T-cell (primary cell): Measurements from ENCODE around the gene RAP1GAP. TPM values are rescaled to one million over a fixed set of nuclear protein-coding genes. Genes with fewer than 3 reads are reported as not detected.

Experiments
- ATAC-seq, 4 experiments: fragments of 200-7000 bp in 3 of 4; fragments of 150-1000 bp in 1 of 4; cut with Tn5 transposase; replicated peaks in 1 of 4; 1 replicate in 3 of 4; 2 replicates in 1 of 4; pipeline ENCODE4 v1.10.0; 2021; ENCODE audit warnings: moderate library complexity in 3 of 4, mild to moderate bottlenecking in 2 of 4, moderate number of reproducible peaks in 1 of 4
- CTCF ChIA-PET, 2 donors: fragments of 300-600 bp; sonication (Branson Sonifier 250); formaldehyde crosslinking; loops; one replicate each; lab custom pipeline; 2022; ENCODE audit warnings: antibody characterized with exemption in 2 of 2; lab: Charles Lee
- POLR2A ChIA-PET, 2 donors: fragments of 300-600 bp; sonication (Branson Sonifier 250); formaldehyde crosslinking; loops; one replicate each; lab custom pipeline; 2022; ENCODE audit warnings: antibody characterized with exemption in 2 of 2; lab: Charles Lee
- DNase-seq, 35 experiments: peaks; one replicate each; pipeline versions ENCODE4 v3.0.0 to v3.0.0-alpha.2; 2013 to 2023
- H3K27ac ChIP-seq: one replicate; pipeline ENCODE4 v1.5.1; 2013; ENCODE audit warnings: low read length
- H3K27me3 ChIP-seq, 2 experiments: replicated peaks in 1 of 2; 1 replicate in 1 of 2; 2 replicates in 1 of 2; pipeline versions ENCODE4 v1.6.1 to v1.7.0; 2013; ENCODE audit warnings: low read length in 1 of 2, mixed read lengths in 1 of 2; ENCODE audit not compliant: control insufficient read depth in 2 of 2, insufficient read depth in 2 of 2; ENCODE audit errors: extremely low read depth in 1 of 2
- H3K36me3 ChIP-seq, 2 donors: 1 replicate in 1 of 2; 2 replicates in 1 of 2; pipeline versions ENCODE4 v1.6.1 to v1.7.0; 2013; ENCODE audit warnings: low read length in 1 of 2; ENCODE audit not compliant: control insufficient read depth in 2 of 2, insufficient read depth in 1 of 2; ENCODE audit errors: extremely low read depth in 1 of 2
- H3K4me1 ChIP-seq, 2 experiments: 1 replicate in 1 of 2; 2 replicates in 1 of 2; pipeline versions ENCODE4 v1.6.1 to v1.7.0; 2013; ENCODE audit warnings: low read length in 2 of 2, mixed read lengths in 1 of 2; ENCODE audit not compliant: insufficient read depth in 2 of 2, control insufficient read depth in 1 of 2; ENCODE audit errors: extremely low read depth in 1 of 2
- H3K4me3 ChIP-seq, 2 donors: 1 replicate in 1 of 2; 2 replicates in 1 of 2; pipeline versions ENCODE4 v1.5.1 to v1.7.0; 2013; ENCODE audit warnings: mild to moderate bottlenecking in 2 of 2, low read length in 1 of 2, moderate library complexity in 1 of 2; ENCODE audit not compliant: control insufficient read depth in 1 of 2; ENCODE audit errors: extremely low read depth in 1 of 2
- H3K9me3 ChIP-seq: 2 replicates; pipeline ENCODE4 v1.7.0; 2013
- H3K27ac Mint-ChIP-seq, 2 donors: one replicate each; pipeline ENCODE4 v1.8.0; 2020 to 2021; ENCODE audit warnings: mild to moderate bottlenecking in 2 of 2, mixed read lengths in 2 of 2
- H3K27me3 Mint-ChIP-seq, 2 donors: one replicate each; pipeline ENCODE4 v1.8.0; 2021 to 2022; ENCODE audit warnings: mixed read lengths in 2 of 2
- H3K36me3 Mint-ChIP-seq: one replicate; pipeline ENCODE4 v1.8.0; 2021; ENCODE audit warnings: mixed read lengths
- H3K4me1 Mint-ChIP-seq, 3 donors: one replicate each; pipeline ENCODE4 v1.8.0; 2020 to 2022; ENCODE audit warnings: mixed read lengths in 3 of 3, mild to moderate bottlenecking in 1 of 3
- H3K4me3 Mint-ChIP-seq, 3 donors: one replicate each; pipeline ENCODE4 v1.8.0; 2020 to 2022; ENCODE audit warnings: mild to moderate bottlenecking in 3 of 3, mixed read lengths in 3 of 3, moderate library complexity in 3 of 3
- H3K9me3 Mint-ChIP-seq, 3 donors: one replicate each; pipeline ENCODE4 v1.8.0; 2020 to 2022; ENCODE audit warnings: mixed read lengths in 3 of 3
- WGBS: methylation state at CpG from one replicate; pipeline ENCODE4 v1.1.5; 2013; ENCODE audit warnings: missing lambda C conversion rate; ENCODE audit not compliant: insufficient coverage; 5-methylcytosine and 5-hydroxymethylcytosine counted together
- total RNA-seq, 35 experiments: library from RNA in 6 of 35; stranded (reverse) in 6 of 35; fragments of 120-200 nt in 1 of 35; gene quantifications; one replicate each; pipeline versions ENCODE4 v1.2.1 to v1.2.4 and lab custom pipeline; 2013 to 2026

Gene RAP1GAP
- total RNA-seq, 5 donors from 2014 or later (not counting 1 experiment from before 2014, with no cell fraction given): 0.18 to 1.0 (median 0.35) TPM

DNA sequence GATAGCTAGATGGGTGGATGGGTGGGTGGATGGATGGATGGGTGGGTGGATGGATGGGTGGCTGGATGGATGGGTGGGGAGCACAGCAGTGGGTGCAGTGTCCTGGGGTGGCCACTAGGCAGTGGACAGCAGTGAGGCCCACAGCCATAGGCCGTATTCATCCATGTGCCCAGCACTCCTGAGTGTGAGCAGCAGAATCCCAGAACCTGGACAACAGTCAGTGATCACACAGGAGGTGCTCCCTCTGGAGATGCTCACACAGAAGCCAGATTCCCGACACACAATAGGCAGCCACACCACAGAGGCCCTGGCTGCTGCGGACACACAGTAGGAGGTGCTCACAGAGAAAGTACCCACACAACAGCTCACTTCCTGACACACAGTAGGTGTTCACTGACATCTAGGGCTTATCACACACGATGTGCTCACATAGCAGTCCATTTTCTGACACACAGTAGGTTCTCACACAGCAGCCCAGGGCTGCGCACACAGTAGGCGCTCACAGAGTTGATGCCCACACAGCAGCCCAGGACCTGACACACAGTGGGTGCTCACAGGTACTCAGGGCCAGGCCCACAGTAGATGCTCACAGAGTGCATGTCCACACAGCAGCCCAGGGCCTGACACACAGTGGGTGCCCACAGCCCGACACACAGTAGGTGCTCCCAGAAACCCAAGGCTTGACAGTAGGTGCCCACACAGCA is 64.0 kb downstream of the RAP1GAP start:
- Histone ChIP-seq H3K36me3 (no peaks in the 10 kb centered on the region), H3K27ac (no peak overlapping the region), H3K4me1 (peaks cover 0 to 9% of the 10 kb centered on the region in 2 experiments), H3K4me3 (no peak overlapping the region), H3K27me3 (peaks cover 2 to 31% of the 10 kb centered on the region in 2 experiments), H3K9me3 (no peaks in the 10 kb centered on the region)
- no peak overlapping the region for H3K4me3 Mint-ChIP-seq
- H3K9me3 Mint-ChIP-seq: no peaks in the 10 kb centered on the region
- WGBS: 89% methylated on average over 7 of the region's 7 CpGs
- DNase-seq (no peak), ATAC-seq (no peak)
- peaks cover 20 to 22% of the 10 kb centered on the region in 2 donors for H3K27me3 Mint-ChIP-seq
- no peaks in the 10 kb centered on the region for H3K36me3 Mint-ChIP-seq
- ChIA-PET CTCF (no interaction called here), POLR2A (no interaction called here)
- peaks cover 9 to 12% (median 12%) of the 10 kb centered on the region in 3 donors for H3K4me1 Mint-ChIP-seq
- no peak overlapping the region for H3K27ac Mint-ChIP-seq

DNA sequence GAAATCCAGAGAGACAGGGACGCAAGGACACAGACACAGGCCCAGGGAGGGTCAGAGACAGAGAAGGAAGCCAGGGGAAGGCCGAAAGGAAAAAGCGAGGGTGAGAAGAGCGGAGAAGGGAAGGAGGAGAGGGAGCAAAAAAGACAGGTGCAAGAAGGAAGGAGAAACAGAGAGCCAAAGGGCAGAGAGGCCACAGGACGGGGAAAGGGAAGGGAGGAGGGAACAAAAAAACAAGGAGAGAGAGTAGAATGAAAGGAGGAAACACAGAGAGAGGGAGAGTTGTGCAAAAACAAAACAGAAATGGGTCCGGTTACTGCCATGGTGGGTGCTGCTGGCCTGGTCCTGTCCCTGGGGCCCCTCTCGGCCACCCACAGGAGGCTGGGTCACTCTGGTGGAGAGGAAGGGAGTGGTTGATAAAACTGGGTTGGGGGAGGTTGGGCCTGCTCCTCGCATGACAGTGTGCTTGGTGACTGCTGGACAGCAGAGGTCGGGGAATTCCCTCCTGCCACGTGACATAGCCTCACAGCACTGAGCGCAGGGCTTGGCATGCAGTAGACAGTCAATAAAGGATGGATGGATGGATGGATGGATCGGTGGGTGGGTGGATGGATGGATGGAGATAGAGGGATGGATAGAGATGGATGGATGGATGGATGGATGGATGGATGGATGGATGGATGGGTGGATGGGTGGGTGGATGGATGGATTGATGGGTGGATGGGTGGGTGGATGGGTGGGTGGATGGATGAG is 64.8 kb downstream of the RAP1GAP start:
- Mint-ChIP-seq H3K27ac (no peak overlapping the region), H3K4me3 (no peak overlapping the region), H3K36me3 (no peaks in the 10 kb centered on the region), H3K27me3 (peaks cover 23 to 29% of the 10 kb centered on the region in 2 donors), H3K9me3 (no peaks in the 10 kb centered on the region), H3K4me1 (peaks cover 9 to 12% (median 12%) of the 10 kb centered on the region in 3 donors)
- ChIA-PET CTCF (no interaction called here), POLR2A (no interaction called here)
- Histone ChIP-seq H3K36me3 (no peaks in the 10 kb centered on the region), H3K4me3 (no peak overlapping the region), H3K4me1 (peaks cover 0 to 9% of the 10 kb centered on the region in 2 experiments), H3K27ac (no peak overlapping the region), H3K9me3 (no peaks in the 10 kb centered on the region), H3K27me3 (peaks cover 2 to 35% of the 10 kb centered on the region in 2 experiments)
- DNase-seq (no peak), ATAC-seq (no peak)
- 81% methylated on average over 12 of the region's 12 CpGs for WGBS

DNA sequence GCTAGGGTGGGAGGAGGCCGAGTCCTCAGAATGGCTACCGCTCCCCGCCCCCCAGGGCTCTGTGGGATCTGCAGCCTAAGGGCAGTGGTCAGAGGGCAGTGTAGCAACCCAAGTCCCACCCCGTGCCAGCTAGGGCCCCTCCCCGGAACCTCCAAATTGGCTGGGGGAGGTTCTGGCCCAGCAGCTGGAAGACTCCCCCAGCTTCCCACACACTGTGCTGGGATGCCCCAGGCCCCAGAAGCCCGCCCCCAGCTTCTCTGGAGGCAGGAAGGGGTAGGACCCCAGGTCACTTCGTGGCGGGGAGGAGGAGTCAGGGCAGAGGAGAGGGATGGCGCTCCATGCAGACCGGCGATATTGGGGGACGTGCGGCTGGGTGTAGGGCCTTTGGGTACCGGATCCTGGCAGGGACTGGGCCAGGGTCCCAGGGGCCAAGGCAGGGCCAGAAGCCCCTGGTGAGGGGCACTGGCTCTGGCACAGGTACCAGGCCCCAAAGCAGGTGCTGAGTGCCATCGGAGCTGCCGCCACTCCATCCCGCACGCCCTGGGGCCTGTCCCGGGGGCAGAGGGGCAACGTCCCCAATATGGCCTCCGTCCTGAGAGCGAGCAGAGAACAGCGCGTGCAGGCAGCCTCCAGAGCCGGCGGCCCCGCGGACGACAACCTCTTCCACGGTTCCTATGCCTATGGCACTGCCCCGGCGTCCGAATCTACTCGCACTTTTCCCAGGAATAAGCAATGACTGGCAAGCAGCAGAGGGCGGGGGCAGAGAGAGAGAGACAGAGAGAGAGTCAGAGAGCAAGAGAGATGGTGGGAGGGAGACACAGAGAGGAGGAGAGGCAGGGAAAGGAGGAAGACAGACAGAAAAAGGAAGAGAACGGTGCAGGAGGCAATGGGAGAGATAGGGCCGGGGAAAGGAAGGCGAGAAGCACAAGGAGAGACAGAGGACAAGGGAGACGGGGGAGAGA is 65.7 kb downstream of the RAP1GAP start:
- Mint-ChIP-seq H3K9me3 (no peaks in the 10 kb centered on the region), H3K4me1 (peaks cover 9 to 12% (median 12%) of the 10 kb centered on the region in 3 donors), H3K4me3 (no peak overlapping the region), H3K27me3 (peaks cover 18 to 29% of the 10 kb centered on the region in 2 donors), H3K27ac (no peak overlapping the region), H3K36me3 (no peaks in the 10 kb centered on the region)
- ChIA-PET CTCF (no interaction called here), POLR2A (no interaction called here)
- Histone ChIP-seq H3K27me3 (peaks cover 2 to 39% of the 10 kb centered on the region in 2 experiments), H3K9me3 (no peaks in the 10 kb centered on the region), H3K36me3 (no peaks in the 10 kb centered on the region), H3K4me3 (no peak overlapping the region), H3K4me1 (peaks cover 0 to 9% of the 10 kb centered on the region in 2 experiments), H3K27ac (no peak overlapping the region)
- ATAC-seq (no peak), DNase-seq (no peak)
- 87% methylated on average over 34 of the region's 39 CpGs for WGBS

DNA sequence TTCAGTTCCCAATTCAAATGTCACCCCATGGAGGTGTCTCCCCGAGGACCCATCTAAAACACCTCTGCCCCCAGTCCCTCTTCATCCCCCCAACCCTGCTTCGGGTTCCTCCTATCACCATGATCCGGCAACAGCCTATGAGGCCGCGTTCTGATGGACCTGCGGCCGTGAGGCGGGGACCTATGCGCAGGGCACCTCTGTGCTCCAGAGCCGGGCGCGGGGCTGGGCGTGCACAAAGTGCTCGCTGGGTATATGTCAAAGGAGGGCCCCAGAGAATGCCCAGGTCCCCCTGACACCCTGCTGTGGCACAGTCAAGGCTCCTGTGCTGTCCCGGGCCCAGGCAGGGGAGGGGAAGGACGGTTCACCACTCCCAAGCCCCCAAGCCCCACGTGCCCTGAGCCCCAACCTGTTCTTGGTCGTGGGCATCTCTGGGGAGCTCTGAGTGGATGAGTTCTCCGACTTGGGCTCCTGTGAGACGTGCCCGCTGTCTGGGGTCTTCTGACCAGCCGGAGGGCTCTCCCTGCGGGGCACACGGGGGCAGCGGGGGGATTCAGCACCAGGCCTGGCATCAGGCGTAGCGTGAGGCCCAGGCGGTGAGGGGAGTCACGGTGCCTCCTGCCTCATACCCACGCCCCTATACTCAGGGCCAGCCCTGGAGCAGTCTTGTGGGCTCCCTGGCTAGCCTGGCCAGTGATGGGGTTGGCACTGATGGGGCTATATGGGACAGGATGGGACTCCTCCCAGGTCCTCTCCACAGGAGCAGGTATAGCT is 67.7 kb downstream of the RAP1GAP start:
- Histone ChIP-seq H3K9me3 (no peaks in the 10 kb centered on the region), H3K27me3 (peaks cover 0 to 36% of the 10 kb centered on the region in 2 experiments), H3K27ac (no peak overlapping the region), H3K4me1 (no peaks in the 10 kb centered on the region), H3K36me3 (no peaks in the 10 kb centered on the region), H3K4me3 (no peak overlapping the region)
- Mint-ChIP-seq H3K4me1 (no peaks in the 10 kb centered on the region), H3K36me3 (no peaks in the 10 kb centered on the region), H3K4me3 (no peak overlapping the region), H3K27ac (no peak overlapping the region), H3K9me3 (no peaks in the 10 kb centered on the region), H3K27me3 (peaks cover 13 to 19% of the 10 kb centered on the region in 2 donors)
- WGBS: 91% methylated on average over 22 of the region's 30 CpGs
- DNase-seq: no peak
- no peak for ATAC-seq
- CTCF ChIA-PET: no interaction called here
- POLR2A ChIA-PET: no interaction called here

DNA sequence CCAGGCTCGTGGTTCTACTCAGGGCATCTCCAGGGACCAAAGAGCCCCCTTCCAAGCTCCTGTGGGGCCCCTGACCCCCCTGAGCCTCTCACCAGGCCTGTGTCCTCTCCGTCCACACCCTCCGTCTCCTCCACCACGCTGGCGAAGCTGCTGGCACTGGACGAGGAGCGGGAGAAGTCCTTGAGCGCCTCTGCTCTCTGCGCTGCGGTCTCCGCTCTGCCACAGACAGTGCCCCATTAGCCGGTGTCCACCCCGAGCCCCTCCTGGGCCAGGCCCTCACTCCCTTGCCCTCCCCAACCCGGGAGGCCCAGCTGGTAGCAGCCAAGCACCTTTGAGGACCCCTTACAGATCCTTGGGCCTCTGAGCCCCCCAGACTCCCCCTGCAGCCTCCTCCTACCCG is 69.8 kb downstream of the RAP1GAP start:
- no peaks in the 10 kb centered on the region for H3K36me3 ChIP-seq
- DNase-seq: no peak
- Mint-ChIP-seq H3K9me3 (no peaks in the 10 kb centered on the region), H3K4me1 (no peaks in the 10 kb centered on the region), H3K36me3 (no peaks in the 10 kb centered on the region), H3K27me3 (peaks cover 16 to 18% of the 10 kb centered on the region in 2 donors), H3K4me3 (no peak overlapping the region), H3K27ac (no peak overlapping the region)
- no peaks in the 10 kb centered on the region for H3K4me1 ChIP-seq
- 82% methylated on average over 13 of the region's 15 CpGs for WGBS
- H3K9me3 ChIP-seq: no peaks in the 10 kb centered on the region
- ChIA-PET CTCF (no interaction called here), POLR2A (no interaction called here)
- no peak overlapping the region for H3K27ac ChIP-seq
- no peak for ATAC-seq
- H3K4me3 ChIP-seq: no peak overlapping the region
- peaks cover 0 to 53% of the 10 kb centered on the region in 2 experiments for H3K27me3 ChIP-seq
